Measurements from ENCODE around the gene EFTUD2.

GRCh38 chr17:44889003-44889402, 10.2 kb downstream of the EFTUD2 start:
- no peak for TF ChIP-seq ZNF488 (tag by site-specific recombination; IDR thresholded peaks at IDR 0.05)
- no peak for TF ChIP-seq CTCF (tag by site-specific recombination; IDR thresholded peaks at IDR 0.05)
- TF ChIP-seq ZNF785 (tag by site-specific recombination; IDR thresholded peaks at IDR 0.05): no peak
- TF ChIP-seq ZNF501 (tag by site-specific recombination; IDR thresholded peaks at IDR 0.05): no peak
- no peak for TF ChIP-seq ZNF596 (tag by site-specific recombination; IDR thresholded peaks at IDR 0.05)

Measured in HEK293 (cell line).